T-cell (primary cell): ENCODE data around the gene TSPAN15. TPM values are rescaled to one million over a fixed set of nuclear protein-coding genes. Genes with fewer than 3 reads are reported as not detected.
A peak's percentile ranks its signal among the peaks of the same experiment; 100 is the strongest.

Source experiments
- ATAC-seq, 4 experiments: fragments of 200-7000 bp in 3 of 4; fragments of 150-1000 bp in 1 of 4; cut with Tn5 transposase; replicated peaks in 1 of 4; 1 replicate in 3 of 4; 2 replicates in 1 of 4; pipeline ENCODE4 v1.10.0; 2021; ENCODE audit warnings: moderate library complexity in 3 of 4, mild to moderate bottlenecking in 2 of 4, moderate number of reproducible peaks in 1 of 4
- CTCF ChIA-PET, 2 donors: fragments of 300-600 bp; sonication (Branson Sonifier 250); formaldehyde crosslinking; loops; one replicate each; lab custom pipeline; 2022; ENCODE audit warnings: antibody characterized with exemption in 2 of 2; lab: Charles Lee
- POLR2A ChIA-PET, 2 donors: fragments of 300-600 bp; sonication (Branson Sonifier 250); formaldehyde crosslinking; loops; one replicate each; lab custom pipeline; 2022; ENCODE audit warnings: antibody characterized with exemption in 2 of 2; lab: Charles Lee
- DNase-seq, 35 experiments: peaks; one replicate each; pipeline versions ENCODE4 v3.0.0 to v3.0.0-alpha.2; 2013 to 2023
- H3K27ac ChIP-seq: one replicate; pipeline ENCODE4 v1.5.1; 2013; ENCODE audit warnings: low read length
- H3K27me3 ChIP-seq, 2 experiments: replicated peaks in 1 of 2; 1 replicate in 1 of 2; 2 replicates in 1 of 2; pipeline versions ENCODE4 v1.6.1 to v1.7.0; 2013; ENCODE audit warnings: low read length in 1 of 2, mixed read lengths in 1 of 2; ENCODE audit not compliant: control insufficient read depth in 2 of 2, insufficient read depth in 2 of 2; ENCODE audit errors: extremely low read depth in 1 of 2
- H3K36me3 ChIP-seq, 2 donors: 1 replicate in 1 of 2; 2 replicates in 1 of 2; pipeline versions ENCODE4 v1.6.1 to v1.7.0; 2013; ENCODE audit warnings: low read length in 1 of 2; ENCODE audit not compliant: control insufficient read depth in 2 of 2, insufficient read depth in 1 of 2; ENCODE audit errors: extremely low read depth in 1 of 2
- H3K4me1 ChIP-seq, 2 experiments: 1 replicate in 1 of 2; 2 replicates in 1 of 2; pipeline versions ENCODE4 v1.6.1 to v1.7.0; 2013; ENCODE audit warnings: low read length in 2 of 2, mixed read lengths in 1 of 2; ENCODE audit not compliant: insufficient read depth in 2 of 2, control insufficient read depth in 1 of 2; ENCODE audit errors: extremely low read depth in 1 of 2
- H3K4me3 ChIP-seq, 2 donors: 1 replicate in 1 of 2; 2 replicates in 1 of 2; pipeline versions ENCODE4 v1.5.1 to v1.7.0; 2013; ENCODE audit warnings: mild to moderate bottlenecking in 2 of 2, low read length in 1 of 2, moderate library complexity in 1 of 2; ENCODE audit not compliant: control insufficient read depth in 1 of 2; ENCODE audit errors: extremely low read depth in 1 of 2
- H3K9me3 ChIP-seq: 2 replicates; pipeline ENCODE4 v1.7.0; 2013
- H3K27ac Mint-ChIP-seq, 2 donors: one replicate each; pipeline ENCODE4 v1.8.0; 2020 to 2021; ENCODE audit warnings: mild to moderate bottlenecking in 2 of 2, mixed read lengths in 2 of 2
- H3K27me3 Mint-ChIP-seq, 2 donors: one replicate each; pipeline ENCODE4 v1.8.0; 2021 to 2022; ENCODE audit warnings: mixed read lengths in 2 of 2
- H3K36me3 Mint-ChIP-seq: one replicate; pipeline ENCODE4 v1.8.0; 2021; ENCODE audit warnings: mixed read lengths
- H3K4me1 Mint-ChIP-seq, 3 donors: one replicate each; pipeline ENCODE4 v1.8.0; 2020 to 2022; ENCODE audit warnings: mixed read lengths in 3 of 3, mild to moderate bottlenecking in 1 of 3
- H3K4me3 Mint-ChIP-seq, 3 donors: one replicate each; pipeline ENCODE4 v1.8.0; 2020 to 2022; ENCODE audit warnings: mild to moderate bottlenecking in 3 of 3, mixed read lengths in 3 of 3, moderate library complexity in 3 of 3
- H3K9me3 Mint-ChIP-seq, 3 donors: one replicate each; pipeline ENCODE4 v1.8.0; 2020 to 2022; ENCODE audit warnings: mixed read lengths in 3 of 3
- WGBS: methylation state at CpG from one replicate; pipeline ENCODE4 v1.1.5; 2013; ENCODE audit warnings: missing lambda C conversion rate; ENCODE audit not compliant: insufficient coverage; 5-methylcytosine and 5-hydroxymethylcytosine counted together
- total RNA-seq, 35 experiments: library from RNA in 6 of 35; stranded (reverse) in 6 of 35; fragments of 120-200 nt in 1 of 35; gene quantifications; one replicate each; pipeline versions ENCODE4 v1.2.1 to v1.2.4 and lab custom pipeline; 2013 to 2026

TSPAN15 gene
- total RNA-seq, 5 donors from 2014 or later (not counting 1 experiment from before 2014, with no cell fraction given): 2.9 to 8.2 (median 6.2) TPM

GRCh38 chr10:69503001-69503895, 52.0 kb downstream of the TSPAN15 start:
- Histone ChIP-seq H3K36me3 (no peaks in the 10 kb centered on the region), H3K27ac (no peak overlapping the region), H3K9me3 (no peaks in the 10 kb centered on the region), H3K4me1 (peaks cover 0 to 19% of the 10 kb centered on the region in 2 experiments), H3K27me3 (no peaks in the 10 kb centered on the region), H3K4me3 (no peak overlapping the region)
- Mint-ChIP-seq H3K27me3 (no peaks in the 10 kb centered on the region), H3K27ac (no peak overlapping the region), H3K4me3 (no peak overlapping the region), H3K4me1 (peaks cover 13 to 21% (median 21%) of the 10 kb centered on the region in 3 donors), H3K9me3 (no peaks in the 10 kb centered on the region), H3K36me3 (no peaks in the 10 kb centered on the region)
- 79% methylated on average over 9 of the region's 18 CpGs for WGBS
- no peak for DNase-seq
- ChIA-PET POLR2A (no interaction called here), CTCF (no interaction called here)
- ATAC-seq: no peak

- H3K4me3 ChIP-seq: no peak overlapping the region
- Mint-ChIP-seq H3K27me3 (no peaks in the 10 kb centered on the region), H3K4me1 (peaks cover 10 to 19% (median 17%) of the 10 kb centered on the region in 3 donors), H3K27ac (no peak overlapping the region), H3K9me3 (no peaks in the 10 kb centered on the region), H3K36me3 (no peaks in the 10 kb centered on the region), H3K4me3 (no peak overlapping the region)
- no peaks in the 10 kb centered on the region for H3K9me3 ChIP-seq
- H3K27ac ChIP-seq: no peak overlapping the region
- no peaks in the 10 kb centered on the region for H3K27me3 ChIP-seq
- ATAC-seq (no peak), DNase-seq (no peak)
- peaks cover 0 to 15% of the 10 kb centered on the region in 2 experiments for H3K4me1 ChIP-seq
- CTCF ChIA-PET: no interaction called here
- 96% methylated on average over 10 of the region's 11 CpGs for WGBS
- POLR2A ChIA-PET: no interaction called here
- no peaks in the 10 kb centered on the region for H3K36me3 ChIP-seq
Measured at GRCh38 chr10:69503896-69504265, 52.6 kb downstream of the TSPAN15 start.

GRCh38 chr10:69504576-69505250, 53.4 kb downstream of the TSPAN15 start:
- Histone ChIP-seq H3K27ac (no peak overlapping the region), H3K36me3 (no peaks in the 10 kb centered on the region), H3K9me3 (no peaks in the 10 kb centered on the region), H3K4me3 (no peak overlapping the region), H3K4me1 (peaks cover 0 to 15% of the 10 kb centered on the region in 2 experiments), H3K27me3 (peaks cover 0 to 2% of the 10 kb centered on the region in 2 experiments)
- Mint-ChIP-seq H3K27me3 (no peaks in the 10 kb centered on the region), H3K27ac (peak overlapping the region in 1 of 2 donors; percentile 23), H3K4me1 (peaks cover 10 to 19% (median 12%) of the 10 kb centered on the region in 3 donors), H3K36me3 (no peaks in the 10 kb centered on the region), H3K4me3 (no peak overlapping the region), H3K9me3 (no peaks in the 10 kb centered on the region)
- DNase-seq (no peak), ATAC-seq (no peak)
- CTCF ChIA-PET: no interaction called here
- WGBS: 89% methylated on average over 6 of the region's 6 CpGs
- POLR2A ChIA-PET: interaction anchor here in 1 of 2 donors (0.7 kb wide), 1 partner anchor 1708 kb away, joined by 3 read pairs; no protein-coding TSS in a partner anchor

- ChIA-PET CTCF (interaction anchor here in 1 of 2 donors (0.6 to 1.2 kb wide), 3 partner anchors 98 to 295 kb away, joined by 3 to 13 read pairs (median 4); no protein-coding TSS in a partner anchor), POLR2A (interaction anchor here (0.6 to 0.7 kb wide), 2 partner anchors 400 to 1707 kb away, joined by 3 read pairs; no protein-coding TSS in a partner anchor)
- Histone ChIP-seq H3K27me3 (peaks cover 0 to 2% of the 10 kb centered on the region in 2 experiments), H3K9me3 (no peaks in the 10 kb centered on the region), H3K36me3 (no peaks in the 10 kb centered on the region), H3K4me3 (no peak overlapping the region), H3K27ac (no peak overlapping the region), H3K4me1 (peaks cover 0 to 15% of the 10 kb centered on the region in 2 experiments)
- 96% methylated on average over 13 of the region's 15 CpGs for WGBS
- Mint-ChIP-seq H3K27me3 (no peaks in the 10 kb centered on the region), H3K4me1 (peaks cover 10 to 19% (median 11%) of the 10 kb centered on the region in 3 donors), H3K36me3 (no peaks in the 10 kb centered on the region), H3K27ac (peak overlapping the region; percentile 16 to 84), H3K4me3 (no peak overlapping the region), H3K9me3 (no peaks in the 10 kb centered on the region)
- ATAC-seq (no peak), DNase-seq (no peak)
Measured at GRCh38 chr10:69505636-69506318, 54.5 kb downstream of the TSPAN15 start.

GRCh38 chr10:69506487-69506833, 55.2 kb downstream of the TSPAN15 start:
- H3K4me1 ChIP-seq: peaks cover 0 to 15% of the 10 kb centered on the region in 2 experiments
- Mint-ChIP-seq H3K36me3 (no peaks in the 10 kb centered on the region), H3K4me3 (no peak overlapping the region), H3K4me1 (peaks cover 10 to 19% (median 11%) of the 10 kb centered on the region in 3 donors), H3K27ac (peak overlapping the region; percentile 19 to 84), H3K27me3 (no peaks in the 10 kb centered on the region), H3K9me3 (no peaks in the 10 kb centered on the region)
- POLR2A ChIA-PET: no interaction called here
- H3K9me3 ChIP-seq: no peaks in the 10 kb centered on the region
- CTCF ChIA-PET: interaction anchor here (0.9 to 1.2 kb wide), 3 partner anchors 99 to 188 kb away, joined by 3 to 4 read pairs (median 3); no protein-coding TSS in a partner anchor
- peaks cover 0 to 2% of the 10 kb centered on the region in 2 experiments for H3K27me3 ChIP-seq
- no peaks in the 10 kb centered on the region for H3K36me3 ChIP-seq
- WGBS: 87% methylated on average over 3 of the region's 3 CpGs
- DNase-seq (no peak), ATAC-seq (no peak)
- H3K4me3 ChIP-seq: no peak overlapping the region
- no peak overlapping the region for H3K27ac ChIP-seq
